ENCODE data around the gene MIEF2. TPM values are rescaled to one million over a fixed set of nuclear protein-coding genes. Genes with fewer than 3 reads are reported as not detected.

The MIEF2 gene
- polyA plus RNA-seq, 2 of the 4 experiments (the other 2 are of a cell fraction): 3.7 to 8.5 TPM

DNA sequence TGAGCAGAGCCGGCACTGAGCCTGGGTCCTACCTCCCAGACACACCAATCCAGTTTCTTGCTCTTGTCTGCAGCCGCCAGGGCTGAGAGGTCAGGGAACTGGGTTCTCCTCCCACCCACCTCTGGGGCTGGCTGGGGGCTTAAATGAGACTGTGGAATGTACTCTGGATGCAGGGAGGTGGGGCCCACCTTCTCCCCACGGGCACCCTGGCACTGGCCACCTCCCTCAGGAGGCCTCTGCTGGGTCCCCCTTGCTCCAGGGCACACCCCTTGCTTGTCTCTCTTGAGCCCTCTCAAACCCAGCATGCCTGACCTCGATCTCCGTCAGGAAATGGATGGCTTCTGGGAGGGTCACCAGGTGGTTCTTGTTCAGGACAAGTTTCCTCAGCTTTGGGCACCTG, 8.3 kb upstream of the MIEF2 start:
- FAIRE-seq: no peak
- Histone ChIP-seq H3K9me3 (no peaks in the 10 kb centered on the region), H3K27ac (no peak overlapping the region), H3K4me2 (no peak overlapping the region), H3K4me3 (no peak overlapping the region), H3K4me1 (peaks cover 15% of the 10 kb centered on the region)
- POLR2A ChIA-PET: no interaction called here
- TF ChIP-seq, protein P1, sequence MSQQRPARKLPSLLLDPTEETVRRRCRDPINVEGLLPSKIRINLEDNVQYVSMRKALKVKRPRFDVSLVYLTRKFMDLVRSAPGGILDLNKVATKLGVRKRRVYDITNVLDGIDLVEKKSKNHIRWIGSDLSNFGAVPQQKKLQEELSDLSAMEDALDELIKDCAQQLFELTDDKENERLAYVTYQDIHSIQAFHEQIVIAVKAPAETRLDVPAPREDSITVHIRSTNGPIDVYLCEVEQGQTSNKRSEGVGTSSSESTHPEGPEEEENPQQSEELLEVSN (IDR thresholded peaks at IDR 0.05; ENCODE audit: borderline replicate concordance, low read depth): no peak
- TF ChIP-seq, protein P2, sequence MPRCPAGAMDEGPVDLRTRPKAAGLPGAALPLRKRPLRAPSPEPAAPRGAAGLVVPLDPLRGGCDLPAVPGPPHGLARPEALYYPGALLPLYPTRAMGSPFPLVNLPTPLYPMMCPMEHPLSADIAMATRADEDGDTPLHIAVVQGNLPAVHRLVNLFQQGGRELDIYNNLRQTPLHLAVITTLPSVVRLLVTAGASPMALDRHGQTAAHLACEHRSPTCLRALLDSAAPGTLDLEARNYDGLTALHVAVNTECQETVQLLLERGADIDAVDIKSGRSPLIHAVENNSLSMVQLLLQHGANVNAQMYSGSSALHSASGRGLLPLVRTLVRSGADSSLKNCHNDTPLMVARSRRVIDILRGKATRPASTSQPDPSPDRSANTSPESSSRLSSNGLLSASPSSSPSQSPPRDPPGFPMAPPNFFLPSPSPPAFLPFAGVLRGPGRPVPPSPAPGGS (IDR thresholded peaks at IDR 0.05): no peak
- TF ChIP-seq, protein P3, sequence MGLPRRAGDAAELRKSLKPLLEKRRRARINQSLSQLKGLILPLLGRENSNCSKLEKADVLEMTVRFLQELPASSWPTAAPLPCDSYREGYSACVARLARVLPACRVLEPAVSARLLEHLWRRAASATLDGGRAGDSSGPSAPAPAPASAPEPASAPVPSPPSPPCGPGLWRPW (IDR thresholded peaks at IDR 0.05): no peak
- TF ChIP-seq EHF (CRISPR knock-in tag; IDR thresholded peaks at IDR 0.05): no peak
- CTCF ChIA-PET: interaction anchor here (6.8 kb wide), 1 partner anchor 18 kb away, joined by 103 read pairs; no protein-coding TSS in a partner anchor
- no peak for DNase-seq (ENCODE audit: low read depth in 1 of 2, low spot score in 1 of 2)
- ATAC-seq: no peak
- 90% methylated on average over 3 of the region's 5 CpGs for WGBS (ENCODE audit: missing lambda C conversion rate)

DNA sequence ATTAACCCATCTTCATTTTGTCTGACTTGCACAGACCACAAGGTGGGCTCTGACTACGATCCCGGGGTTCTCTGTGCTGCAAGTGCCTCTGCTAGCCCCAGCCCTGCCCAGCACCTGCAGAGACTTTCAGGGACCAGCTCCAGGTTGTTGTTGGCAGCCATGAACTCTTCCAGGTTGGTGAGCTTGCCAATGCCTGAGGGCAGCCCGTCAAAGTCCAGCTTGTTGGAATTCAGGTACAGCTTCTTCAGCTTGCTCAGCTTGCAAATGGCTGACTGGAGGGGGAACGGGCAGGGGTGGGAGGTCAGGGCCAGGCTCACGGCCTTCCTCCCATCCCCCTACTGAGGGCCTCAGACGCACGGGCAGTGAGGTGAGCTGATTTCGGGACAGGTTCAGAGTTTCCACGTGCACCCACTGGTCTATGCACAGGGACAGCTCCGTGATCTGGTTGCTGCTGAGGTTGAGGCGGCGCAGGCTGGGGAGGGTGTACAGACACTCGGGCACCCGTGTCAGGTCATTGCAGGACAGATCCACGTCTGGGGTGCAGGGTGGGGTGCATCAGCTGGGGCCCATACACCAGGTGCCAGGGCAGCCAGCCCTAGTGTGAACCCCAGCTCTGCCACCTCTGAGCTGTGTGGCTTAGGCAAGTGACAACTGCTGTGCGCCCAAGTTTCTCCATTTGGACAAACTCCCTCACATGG, 7.1 kb upstream of the MIEF2 start:
- POLR2A ChIA-PET: no interaction called here
- CTCF ChIA-PET: interaction anchor here (0.7 to 1.0 kb wide), 2 partner anchors 11 to 66 kb away, joined by 3 read pairs; no protein-coding TSS in a partner anchor
- Histone ChIP-seq H3K4me3 (no peak overlapping the region), H3K9me3 (no peaks in the 10 kb centered on the region), H3K4me1 (peaks cover 14% of the 10 kb centered on the region), H3K4me2 (no peak overlapping the region), H3K27ac (no peak overlapping the region)
- ATAC-seq (no peak), FAIRE-seq (no peak), DNase-seq (ENCODE audit: low read depth in 1 of 2, low spot score in 1 of 2) (no peak)
- WGBS (ENCODE audit: missing lambda C conversion rate): 88% methylated on average over 16 of the region's 16 CpGs
- TF ChIP-seq EHF (CRISPR knock-in tag; IDR thresholded peaks at IDR 0.05): no peak
- TF ChIP-seq HDAC2 (IDR thresholded peaks at IDR 0.05): no peak
- TF ChIP-seq RARB (CRISPR knock-in tag; IDR thresholded peaks at IDR 0.05): no peak
- TF ChIP-seq, protein P4, sequence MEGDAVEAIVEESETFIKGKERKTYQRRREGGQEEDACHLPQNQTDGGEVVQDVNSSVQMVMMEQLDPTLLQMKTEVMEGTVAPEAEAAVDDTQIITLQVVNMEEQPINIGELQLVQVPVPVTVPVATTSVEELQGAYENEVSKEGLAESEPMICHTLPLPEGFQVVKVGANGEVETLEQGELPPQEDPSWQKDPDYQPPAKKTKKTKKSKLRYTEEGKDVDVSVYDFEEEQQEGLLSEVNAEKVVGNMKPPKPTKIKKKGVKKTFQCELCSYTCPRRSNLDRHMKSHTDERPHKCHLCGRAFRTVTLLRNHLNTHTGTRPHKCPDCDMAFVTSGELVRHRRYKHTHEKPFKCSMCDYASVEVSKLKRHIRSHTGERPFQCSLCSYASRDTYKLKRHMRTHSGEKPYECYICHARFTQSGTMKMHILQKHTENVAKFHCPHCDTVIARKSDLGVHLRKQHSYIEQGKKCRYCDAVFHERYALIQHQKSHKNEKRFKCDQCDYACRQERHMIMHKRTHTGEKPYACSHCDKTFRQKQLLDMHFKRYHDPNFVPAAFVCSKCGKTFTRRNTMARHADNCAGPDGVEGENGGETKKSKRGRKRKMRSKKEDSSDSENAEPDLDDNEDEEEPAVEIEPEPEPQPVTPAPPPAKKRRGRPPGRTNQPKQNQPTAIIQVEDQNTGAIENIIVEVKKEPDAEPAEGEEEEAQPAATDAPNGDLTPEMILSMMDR (IDR thresholded peaks at IDR 0.05): no peak
- no peak for TF ChIP-seq ZC3H11A (IDR thresholded peaks at IDR 0.05)
- no peak for TF ChIP-seq KDM1A (IDR thresholded peaks at IDR 0.05; ENCODE audit: low read depth)
- TF ChIP-seq TFCP2L1 (CRISPR knock-in tag; IDR thresholded peaks at IDR 0.05): no peak
- no peak for TF ChIP-seq MAZ (IDR thresholded peaks at IDR 0.05; ENCODE audit: borderline replicate concordance, low read depth, low read length)
- TF ChIP-seq, protein P3 (IDR thresholded peaks at IDR 0.05): no peak
- no peak for TF ChIP-seq CEBPB (IDR thresholded peaks at IDR 0.05)
- no peak for TF ChIP-seq PHF8 (IDR thresholded peaks at IDR 0.05; ENCODE audit: borderline replicate concordance, low read depth)
- TF ChIP-seq MYC (IDR thresholded peaks at IDR 0.05; ENCODE audit: borderline replicate concordance, low read length): no peak
- TF ChIP-seq JUN (IDR thresholded peaks at IDR 0.05): no peak

DNA sequence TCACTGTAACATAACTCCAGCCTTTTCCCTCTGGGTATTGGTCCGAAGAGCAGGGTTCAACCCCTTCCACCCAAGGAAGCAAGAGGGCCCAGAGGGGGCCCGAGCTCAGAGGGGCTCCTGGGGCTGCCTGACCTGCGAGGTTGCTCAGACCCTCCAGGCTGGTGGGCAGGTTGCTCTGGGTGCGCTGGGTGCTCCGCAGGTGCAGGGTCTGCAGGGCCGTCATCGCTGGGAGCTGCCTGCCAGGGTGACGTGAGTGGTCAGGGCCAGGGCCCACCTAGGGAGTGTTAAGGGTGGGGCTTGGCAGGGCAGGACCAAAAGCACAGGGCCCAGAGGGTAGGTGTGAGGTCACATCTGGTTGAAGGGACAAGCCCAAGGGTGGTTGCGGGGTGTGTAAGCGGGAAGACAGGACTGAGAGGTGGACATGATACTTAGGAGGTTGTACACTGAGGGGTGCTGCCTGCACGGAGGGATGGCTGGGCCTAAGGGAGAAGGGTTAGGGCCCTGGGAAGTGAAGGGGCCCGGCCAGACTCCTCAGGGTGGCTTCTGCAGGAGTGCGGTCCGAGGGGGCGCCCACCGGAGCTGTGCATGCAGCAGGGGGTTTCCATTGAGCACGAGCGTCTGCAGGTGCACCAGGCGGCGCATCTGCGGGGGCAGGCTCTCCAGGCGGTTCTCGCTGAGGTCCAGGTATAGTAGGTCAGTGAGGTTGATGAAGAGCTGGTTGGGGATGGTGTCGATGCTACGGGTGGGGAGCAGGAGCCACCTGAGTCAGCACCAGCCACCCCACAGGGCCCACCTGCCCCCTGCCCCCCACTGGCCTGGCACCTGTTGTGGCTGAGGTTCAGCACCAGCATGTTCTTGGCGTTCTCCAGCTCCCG, 6.3 kb upstream of the MIEF2 start:
- DNase-seq (ENCODE audit: low read depth in 1 of 2, low spot score in 1 of 2) (no peak), ATAC-seq (no peak), FAIRE-seq (no peak)
- Histone ChIP-seq H3K9me3 (no peaks in the 10 kb centered on the region), H3K27ac (no peak overlapping the region), H3K4me1 (peaks cover 14% of the 10 kb centered on the region), H3K4me2 (no peak overlapping the region), H3K4me3 (no peak overlapping the region)
- WGBS (ENCODE audit: missing lambda C conversion rate): 92% methylated on average over 26 of the region's 27 CpGs
- ChIA-PET CTCF (interaction anchor here (0.6 to 1.2 kb wide), 7 partner anchors 10 to 113 kb away, joined by 3 to 4 read pairs (median 3); no protein-coding TSS in a partner anchor), POLR2A (interaction anchor here (1.2 kb wide), 1 partner anchor 71 kb away, joined by 3 read pairs; the partner anchor contains the start of gene ALKBH5)
- TF ChIP-seq CHD4 (IDR thresholded peaks at IDR 0.05; ENCODE audit: borderline replicate concordance): no peak
- TF ChIP-seq HOXB13 (CRISPR knock-in tag; IDR thresholded peaks at IDR 0.05; ENCODE audit: low read depth): no peak
- TF ChIP-seq FOSB (CRISPR knock-in tag; IDR thresholded peaks at IDR 0.05): no peak
- TF ChIP-seq RARB (CRISPR knock-in tag; IDR thresholded peaks at IDR 0.05): no peak
- no peak for TF ChIP-seq SMC3 (IDR thresholded peaks at IDR 0.05)
- TF ChIP-seq MAFK (IDR thresholded peaks at IDR 0.05; ENCODE audit: partially characterized antibody): no peak
- no peak for TF ChIP-seq FOXS1 (CRISPR knock-in tag; IDR thresholded peaks at IDR 0.05)
- TF ChIP-seq JUNB (IDR thresholded peaks at IDR 0.05): no peak
- TF ChIP-seq CEBPB (IDR thresholded peaks at IDR 0.05): no peak
- TF ChIP-seq JUN (IDR thresholded peaks at IDR 0.05): no peak
- no peak for TF ChIP-seq TP53 (CRISPR knock-in tag; IDR thresholded peaks at IDR 0.05)
- no peak for TF ChIP-seq MYC (IDR thresholded peaks at IDR 0.05; ENCODE audit: borderline replicate concordance, low read length)
- TF ChIP-seq ZC3H11A (IDR thresholded peaks at IDR 0.05): no peak
- no peak for TF ChIP-seq MAZ (IDR thresholded peaks at IDR 0.05; ENCODE audit: borderline replicate concordance, low read depth, low read length)
- TF ChIP-seq EP300 (IDR thresholded peaks at IDR 0.05): no peak
- TF ChIP-seq CBX2 (IDR thresholded peaks at IDR 0.05; ENCODE audit: borderline replicate concordance, low read depth): no peak
- no peak for TF ChIP-seq HEYL (CRISPR knock-in tag; IDR thresholded peaks at IDR 0.05)

Data from A549 (cell line).